Astrocyte (in vitro differentiated cells and primary cell): Measurements from ENCODE around the gene THADA. TPM values are rescaled to one million over a fixed set of nuclear protein-coding genes. Genes with fewer than 3 reads are reported as not detected.

ENCODE experiments used
- DNase-seq: peaks from one replicate; pipeline ENCODE4 v3.0.0-alpha.2; 2010; ENCODE audit warnings: low read depth
- FAIRE-seq: peaks from 2 replicates; lab custom pipeline; 2011; peaks lifted over from hg19 to GRCh38; lab: Jason Lieb, UNC
- H2AFZ ChIP-seq: 2 replicates; pipeline ENCODE4 v1.6.0; 2012; ENCODE audit warnings: low read depth, low read length, inconsistent platforms
- H3K27ac ChIP-seq: 2 replicates; pipeline ENCODE4 v1.5.1; 2011; ENCODE audit warnings: low read depth, low read length, inconsistent platforms
- H3K27me3 ChIP-seq: 2 replicates; pipeline ENCODE4 v1.6.0; 2011; ENCODE audit warnings: low read length, inconsistent platforms; ENCODE audit not compliant: insufficient read depth
- H3K36me3 ChIP-seq: 2 replicates; pipeline ENCODE4 v1.5.1; 2011; ENCODE audit warnings: low read length, inconsistent platforms; ENCODE audit not compliant: insufficient read depth
- H3K4me1 ChIP-seq: 2 replicates; pipeline ENCODE4 v1.5.1; 2011; ENCODE audit warnings: low read length, inconsistent platforms; ENCODE audit not compliant: insufficient read depth
- H3K4me2 ChIP-seq: 2 replicates; pipeline ENCODE4 v1.6.0; 2012; ENCODE audit warnings: low read length, inconsistent platforms
- H3K4me3 ChIP-seq: 2 replicates; pipeline ENCODE4 v1.5.1; 2011; ENCODE audit warnings: low read depth, mild to moderate bottlenecking, low read length, inconsistent platforms; ENCODE audit not compliant: insufficient read depth
- H3K79me2 ChIP-seq: 2 replicates; pipeline ENCODE4 v1.6.0; 2012; ENCODE audit warnings: mild to moderate bottlenecking, low read length, inconsistent platforms; ENCODE audit not compliant: insufficient read depth
- H3K9ac ChIP-seq: 2 replicates; pipeline ENCODE4 v1.6.0; 2012; ENCODE audit warnings: mild to moderate bottlenecking, low read length, inconsistent platforms
- H3K9me3 ChIP-seq: 2 replicates; pipeline ENCODE4 v1.5.1; 2012; ENCODE audit warnings: low read depth, mild to moderate bottlenecking, low read length, inconsistent platforms; ENCODE audit not compliant: insufficient read depth
- H4K20me1 ChIP-seq: 2 replicates; pipeline ENCODE4 v1.6.0; 2012; ENCODE audit warnings: low read length, inconsistent platforms; ENCODE audit not compliant: insufficient read depth
- H3K27ac Mint-ChIP-seq: one replicate; pipeline ENCODE4 v1.8.0; 2021; ENCODE audit warnings: mild to moderate bottlenecking, mixed read lengths; ENCODE audit not compliant: unreplicated experiment
- H3K27me3 Mint-ChIP-seq: one replicate; pipeline ENCODE4 v1.8.0; 2021; ENCODE audit warnings: low read depth, mixed read lengths; ENCODE audit not compliant: unreplicated experiment
- H3K36me3 Mint-ChIP-seq: one replicate; pipeline ENCODE4 v1.8.0; 2021; ENCODE audit warnings: low read depth, mixed read lengths; ENCODE audit not compliant: unreplicated experiment
- H3K4me1 Mint-ChIP-seq: one replicate; pipeline ENCODE4 v1.8.0; 2021; ENCODE audit warnings: low read depth, mixed read lengths; ENCODE audit not compliant: unreplicated experiment
- H3K4me3 Mint-ChIP-seq: one replicate; pipeline ENCODE4 v1.8.0; 2021; ENCODE audit warnings: mild to moderate bottlenecking, moderate library complexity, mixed read lengths; ENCODE audit not compliant: unreplicated experiment
- H3K9me3 Mint-ChIP-seq: one replicate; pipeline ENCODE4 v1.8.0; 2021; ENCODE audit warnings: mild to moderate bottlenecking, mixed read lengths; ENCODE audit not compliant: unreplicated experiment
- EZH2 ChIP-seq: IDR thresholded peaks from 2 replicates; pipeline ENCODE4 v1.6.1; 2012; ENCODE audit warnings: mild to moderate bottlenecking, low read length, inconsistent platforms; ENCODE audit not compliant: insufficient read depth
- total RNA-seq: library from RNA; stranded (reverse); gene quantifications from 2 replicates; pipeline ENCODE4 v1.2.1, GENCODE V29; 2021
- TF ChIP-seq, protein P1 (sequence below): IDR thresholded peaks from 2 replicates; pipeline ENCODE4 v1.5.1; 2011; ENCODE audit warnings: low read depth, mild to moderate bottlenecking, inconsistent platforms, low read length, moderate library complexity; ENCODE audit not compliant: insufficient read depth

The THADA gene
- total RNA-seq, 1 donor from 2014 or later, result 16.2 TPM

DNA sequence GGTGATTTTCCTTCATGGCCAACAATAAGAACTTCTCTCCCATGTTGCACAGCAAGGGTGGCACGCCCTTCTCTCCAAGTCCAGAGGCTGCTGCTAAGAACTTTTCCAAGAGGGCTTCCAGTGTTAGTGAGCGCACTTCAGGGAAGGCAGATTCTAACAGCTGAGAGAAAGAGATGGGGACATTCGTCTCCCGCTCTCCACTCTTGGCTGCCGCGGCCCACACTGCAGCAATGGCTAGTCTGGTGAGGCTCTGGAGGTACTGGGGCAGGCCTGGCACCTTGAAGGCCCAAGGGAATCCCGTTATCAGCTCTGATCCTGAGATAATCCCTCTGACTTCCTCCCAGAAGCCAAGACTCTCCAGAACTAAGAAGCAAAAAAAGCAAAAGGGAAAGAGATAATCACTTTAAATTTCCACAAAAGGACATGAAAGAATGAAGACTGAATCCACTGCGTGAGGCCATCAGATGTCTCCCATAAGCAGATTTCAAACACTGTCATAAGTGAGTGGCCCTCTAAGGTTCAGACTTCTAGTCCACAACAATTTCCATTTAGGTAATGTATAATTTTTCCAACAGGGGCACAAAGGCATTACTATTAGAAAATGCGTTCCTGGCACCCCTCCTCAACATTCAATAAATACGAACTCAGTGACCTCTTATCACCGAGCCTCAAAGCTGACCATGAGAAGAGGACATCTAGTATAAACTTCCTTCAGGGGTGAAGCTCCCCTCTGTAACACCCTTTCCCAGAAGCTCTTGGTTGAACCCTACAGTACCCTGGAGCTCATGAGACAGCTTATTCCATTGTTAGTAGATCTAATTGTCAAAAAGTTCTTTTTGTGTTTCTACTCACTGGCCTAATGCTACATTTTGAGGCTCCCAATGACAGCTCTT, 302.7 kb downstream of the THADA start:
- Histone ChIP-seq H3K4me2 (peak overlapping the region; percentile 16), H3K4me3 (no peak overlapping the region), H3K9me3 (no peaks in the 10 kb centered on the region), H3K9ac (no peak overlapping the region), H3K4me1 (peaks cover 14% of the 10 kb centered on the region), H3K79me2 (no peaks in the 10 kb centered on the region), H3K36me3 (no peaks in the 10 kb centered on the region), H3K27ac (peak overlapping the region; percentile 41), H4K20me1 (no peaks in the 10 kb centered on the region), H3K27me3 (no peaks in the 10 kb centered on the region), H2AFZ (no peak overlapping the region)
- H3K4me3 Mint-ChIP-seq, result no peak overlapping the region
- TF ChIP-seq, protein P1, sequence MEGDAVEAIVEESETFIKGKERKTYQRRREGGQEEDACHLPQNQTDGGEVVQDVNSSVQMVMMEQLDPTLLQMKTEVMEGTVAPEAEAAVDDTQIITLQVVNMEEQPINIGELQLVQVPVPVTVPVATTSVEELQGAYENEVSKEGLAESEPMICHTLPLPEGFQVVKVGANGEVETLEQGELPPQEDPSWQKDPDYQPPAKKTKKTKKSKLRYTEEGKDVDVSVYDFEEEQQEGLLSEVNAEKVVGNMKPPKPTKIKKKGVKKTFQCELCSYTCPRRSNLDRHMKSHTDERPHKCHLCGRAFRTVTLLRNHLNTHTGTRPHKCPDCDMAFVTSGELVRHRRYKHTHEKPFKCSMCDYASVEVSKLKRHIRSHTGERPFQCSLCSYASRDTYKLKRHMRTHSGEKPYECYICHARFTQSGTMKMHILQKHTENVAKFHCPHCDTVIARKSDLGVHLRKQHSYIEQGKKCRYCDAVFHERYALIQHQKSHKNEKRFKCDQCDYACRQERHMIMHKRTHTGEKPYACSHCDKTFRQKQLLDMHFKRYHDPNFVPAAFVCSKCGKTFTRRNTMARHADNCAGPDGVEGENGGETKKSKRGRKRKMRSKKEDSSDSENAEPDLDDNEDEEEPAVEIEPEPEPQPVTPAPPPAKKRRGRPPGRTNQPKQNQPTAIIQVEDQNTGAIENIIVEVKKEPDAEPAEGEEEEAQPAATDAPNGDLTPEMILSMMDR, result no peak
- no peak for TF ChIP-seq EZH2
- peak overlapping the region; percentile 95 for H3K27ac Mint-ChIP-seq
- H3K27me3 Mint-ChIP-seq, result no peaks in the 10 kb centered on the region
- FAIRE-seq (no peak), DNase-seq (no peak)
- H3K4me1 Mint-ChIP-seq, result peaks cover 23% of the 10 kb centered on the region
- peaks cover 14% of the 10 kb centered on the region for H3K36me3 Mint-ChIP-seq
- H3K9me3 Mint-ChIP-seq, result peaks cover 7% of the 10 kb centered on the region

DNA sequence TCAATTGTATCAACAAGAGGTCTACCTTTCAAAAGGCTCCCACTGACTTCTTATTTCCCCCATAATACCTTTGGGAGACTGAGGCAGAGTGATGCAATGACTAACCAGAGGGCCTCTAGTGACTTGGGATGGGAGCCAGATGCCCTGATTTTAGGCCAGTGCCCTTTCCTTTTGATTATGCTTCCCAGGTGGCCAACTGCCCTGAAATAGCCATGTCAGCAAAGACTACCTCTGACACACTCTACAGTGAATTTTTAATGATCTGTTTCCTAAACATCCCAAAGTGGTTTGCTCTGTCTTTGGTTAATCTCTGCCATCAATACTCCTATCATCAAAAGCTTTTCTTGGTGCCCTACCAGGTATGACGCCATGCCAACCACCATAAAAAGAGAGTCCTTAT, 303.5 kb downstream of the THADA start:
- H3K79me2 ChIP-seq, result no peaks in the 10 kb centered on the region
- FAIRE-seq, result no peak
- H3K4me1 Mint-ChIP-seq, result peaks cover 23% of the 10 kb centered on the region
- H3K27ac Mint-ChIP-seq, result peak overlapping the region; percentile 72
- H3K4me1 ChIP-seq, result peaks cover 14% of the 10 kb centered on the region
- no peak overlapping the region for H2AFZ ChIP-seq
- peaks cover 1% of the 10 kb centered on the region for H3K36me3 ChIP-seq
- no peak overlapping the region for H3K27ac ChIP-seq
- TF ChIP-seq, protein P1, result no peak
- TF ChIP-seq EZH2, result no peak
- H3K27me3 ChIP-seq, result no peaks in the 10 kb centered on the region
- peaks cover 18% of the 10 kb centered on the region for H3K36me3 Mint-ChIP-seq
- H3K4me3 Mint-ChIP-seq, result no peak overlapping the region
- H3K9me3 Mint-ChIP-seq, result peaks cover 13% of the 10 kb centered on the region
- no peak overlapping the region for H3K4me2 ChIP-seq
- H4K20me1 ChIP-seq, result no peaks in the 10 kb centered on the region
- no peak overlapping the region for H3K4me3 ChIP-seq
- H3K9me3 ChIP-seq, result no peaks in the 10 kb centered on the region
- no peak for DNase-seq
- no peak overlapping the region for H3K9ac ChIP-seq
- H3K27me3 Mint-ChIP-seq, result no peaks in the 10 kb centered on the region

DNA sequence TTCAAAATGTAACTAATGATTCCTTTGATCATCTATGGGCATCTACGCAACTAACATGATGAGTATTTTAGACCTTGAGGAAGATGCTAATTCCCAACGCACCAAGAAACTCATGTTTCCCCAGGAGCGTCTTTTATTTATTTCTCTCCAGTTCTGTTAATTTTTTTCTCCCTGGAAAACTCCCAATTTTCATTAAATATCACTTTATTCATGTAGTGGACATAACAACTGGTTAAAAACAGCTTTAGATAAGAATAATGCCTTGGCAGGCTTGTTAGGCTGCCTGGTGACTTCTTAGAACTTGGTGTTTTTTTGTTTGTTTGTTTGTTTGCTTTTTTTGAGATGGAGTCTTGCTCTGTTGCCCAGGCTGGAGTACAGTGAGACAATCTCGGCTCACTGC, 306.5 kb downstream of the THADA start:
- TF ChIP-seq EZH2, result no peak
- TF ChIP-seq, protein P1, result no peak
- no peak overlapping the region for H3K4me3 ChIP-seq
- FAIRE-seq, result no peak

More for the DNA sequence above, 306.5 kb downstream of the THADA start:
- Mint-ChIP-seq H3K27me3 (no peaks in the 10 kb centered on the region), H3K9me3 (peaks cover 30% of the 10 kb centered on the region), H3K4me1 (peaks cover 17% of the 10 kb centered on the region), H3K36me3 (peaks cover 41% of the 10 kb centered on the region), H3K27ac (no peak overlapping the region), H3K4me3 (no peak overlapping the region)
- H3K4me1 ChIP-seq, result peaks cover 11% of the 10 kb centered on the region
- H3K27ac ChIP-seq, result no peak overlapping the region
- H3K4me2 ChIP-seq, result no peak overlapping the region
- DNase-seq, result no peak
- H3K36me3 ChIP-seq, result peaks cover 9% of the 10 kb centered on the region
- no peak overlapping the region for H3K9ac ChIP-seq
- no peaks in the 10 kb centered on the region for H4K20me1 ChIP-seq
- no peak overlapping the region for H2AFZ ChIP-seq
- H3K27me3 ChIP-seq, result no peaks in the 10 kb centered on the region
- peaks cover 9% of the 10 kb centered on the region for H3K9me3 ChIP-seq
- H3K79me2 ChIP-seq, result no peaks in the 10 kb centered on the region
